NOMO-1 (cell line): ENCODE measurements around the gene RER1.

Experiments used
- DNase-seq, 2 experiments: peaks; one replicate each; lab custom pipeline; 2025; ENCODE audit not compliant: unreplicated experiment in 2 of 2; lab: John Stamatoyannopoulos, UW

The RER1 gene

GRCh38 chr1:2405588-2406295 is 14.1 kb downstream of the RER1 start:
- DNase-seq: no peak

DNA sequence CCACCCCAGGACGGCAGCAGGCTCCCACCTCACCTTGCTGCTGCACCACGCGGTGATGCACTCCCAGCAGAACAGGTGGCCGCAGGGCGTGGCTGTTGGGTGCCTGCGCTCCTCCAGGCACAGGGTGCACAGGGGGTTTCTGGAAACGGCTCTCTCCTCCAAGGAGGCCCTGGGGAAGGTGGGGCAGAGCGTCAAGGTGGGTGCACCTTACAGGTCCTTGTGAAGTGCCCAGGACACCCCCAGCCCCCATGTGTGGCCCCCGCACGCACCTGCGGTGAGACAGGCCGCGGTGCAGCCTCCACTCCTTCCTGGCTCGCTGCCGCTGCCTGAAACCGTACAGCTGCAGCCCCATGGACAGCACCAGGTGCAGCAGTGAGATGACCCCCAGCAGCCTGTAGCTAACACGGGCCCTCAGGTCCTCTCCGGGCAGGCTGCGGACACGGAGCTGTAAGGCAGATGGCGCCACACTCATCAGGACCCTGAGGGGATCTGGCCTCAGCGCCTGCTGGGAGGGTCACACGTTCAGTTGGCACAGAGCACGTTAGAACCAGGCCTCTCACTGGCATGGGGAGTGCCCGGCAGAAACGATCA is 14.9 kb downstream of the RER1 start:
- no peak for DNase-seq

DNA sequence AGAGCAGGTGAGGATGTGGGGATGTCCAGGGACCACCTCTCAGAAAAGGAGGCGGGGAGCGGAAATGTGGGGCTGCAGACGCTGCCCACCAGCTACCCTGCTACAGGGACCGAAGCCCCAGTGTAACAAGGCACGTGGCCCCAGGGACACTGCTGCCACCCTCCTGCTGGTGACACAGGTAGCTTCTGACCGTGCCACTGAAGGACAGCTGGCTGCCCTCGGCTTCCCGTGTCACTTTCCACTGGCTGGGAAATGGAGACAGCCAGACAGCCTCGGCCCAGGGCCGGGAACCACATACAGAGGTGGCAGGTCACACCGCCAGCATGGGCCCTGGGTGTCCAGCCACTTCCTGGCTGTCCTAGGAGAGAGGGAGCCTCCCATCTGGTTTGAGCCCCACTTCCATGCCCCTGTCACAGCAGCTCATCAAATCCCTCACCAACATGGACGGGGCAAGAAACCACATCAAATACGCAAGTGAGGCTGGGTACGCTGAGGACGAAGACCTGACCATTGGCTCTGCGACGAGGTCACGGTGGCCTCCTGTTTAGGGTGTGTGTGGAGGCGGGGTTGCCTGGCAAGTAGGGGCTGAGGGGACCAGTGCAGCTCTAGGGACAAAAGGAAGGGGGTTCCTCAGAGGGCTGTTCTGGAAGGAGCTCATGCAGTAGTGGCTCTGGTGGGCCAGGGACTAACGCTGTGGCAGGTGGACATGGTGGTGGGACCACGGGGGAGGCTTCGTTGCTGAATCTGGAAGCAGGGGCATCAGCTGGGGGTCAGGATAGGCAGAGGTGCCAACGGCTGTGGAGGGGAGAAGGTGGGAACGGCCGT is 15.7 kb downstream of the RER1 start:
- DNase-seq: no peak

DNA sequence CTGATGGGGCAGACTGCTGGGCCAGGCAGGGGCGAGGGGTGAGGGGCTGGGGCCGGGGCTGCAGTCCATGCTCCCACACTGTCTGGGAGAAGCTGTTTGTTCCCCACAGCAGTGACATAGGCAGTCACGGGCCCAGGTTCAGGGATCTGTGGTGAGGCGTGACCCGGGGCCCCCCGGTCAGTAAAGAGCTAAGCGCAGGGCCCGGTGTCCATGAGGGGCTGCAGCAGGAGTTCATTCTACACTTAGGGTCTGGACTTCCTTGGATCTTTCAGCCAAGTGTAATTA is 16.3 kb downstream of the RER1 start:
- no peak for DNase-seq

DNA sequence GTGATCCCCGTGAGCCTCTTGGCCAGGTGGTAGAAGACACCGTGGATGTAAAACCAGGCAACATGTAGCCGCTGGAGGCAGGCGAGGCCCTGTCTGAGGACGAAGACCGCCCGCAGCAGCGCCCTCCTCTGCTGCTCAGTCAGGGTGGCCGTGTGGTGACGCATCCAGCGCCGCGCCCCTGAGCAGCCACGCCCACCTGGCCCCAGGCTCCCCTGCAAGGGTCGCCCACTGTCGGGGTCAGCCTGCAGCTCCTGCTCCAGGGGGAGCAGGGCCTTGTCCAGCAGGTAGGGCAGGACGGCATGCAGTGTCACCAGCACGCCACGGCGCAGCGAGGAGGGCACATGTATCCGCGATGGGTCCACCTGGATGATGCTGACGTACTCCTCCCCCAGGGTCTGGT is 16.8 kb downstream of the RER1 start:
- DNase-seq: no peak

- DNase-seq: no peak
Measured at GRCh38 chr1:2408859-2409276, 17.2 kb downstream of the RER1 start.

- DNase-seq: no peak
Measured at GRCh38 chr1:2409745-2410144, 18.1 kb downstream of the RER1 start.

- DNase-seq: peak in 1 of 2 experiments; percentile 45
Measured at GRCh38 chr1:2411801-2412394, 20.3 kb downstream of the RER1 start.

- peak; percentile 89 to 96 for DNase-seq
Measured at GRCh38 chr1:2412395-2412772, 20.7 kb downstream of the RER1 start, which contains the start of gene PEX10. TSS of gene PEX10 (minus strand) at chr1:2412564. CDS start at chr1:2412502, 62 bp downstream.

- peak; percentile 59 to 74 for DNase-seq
Measured at GRCh38 chr1:2412773-2413494, 21.3 kb downstream of the RER1 start.

- no peak for DNase-seq
Measured at GRCh38 chr1:2413495-2414296, 22.1 kb downstream of the RER1 start.

DNA sequence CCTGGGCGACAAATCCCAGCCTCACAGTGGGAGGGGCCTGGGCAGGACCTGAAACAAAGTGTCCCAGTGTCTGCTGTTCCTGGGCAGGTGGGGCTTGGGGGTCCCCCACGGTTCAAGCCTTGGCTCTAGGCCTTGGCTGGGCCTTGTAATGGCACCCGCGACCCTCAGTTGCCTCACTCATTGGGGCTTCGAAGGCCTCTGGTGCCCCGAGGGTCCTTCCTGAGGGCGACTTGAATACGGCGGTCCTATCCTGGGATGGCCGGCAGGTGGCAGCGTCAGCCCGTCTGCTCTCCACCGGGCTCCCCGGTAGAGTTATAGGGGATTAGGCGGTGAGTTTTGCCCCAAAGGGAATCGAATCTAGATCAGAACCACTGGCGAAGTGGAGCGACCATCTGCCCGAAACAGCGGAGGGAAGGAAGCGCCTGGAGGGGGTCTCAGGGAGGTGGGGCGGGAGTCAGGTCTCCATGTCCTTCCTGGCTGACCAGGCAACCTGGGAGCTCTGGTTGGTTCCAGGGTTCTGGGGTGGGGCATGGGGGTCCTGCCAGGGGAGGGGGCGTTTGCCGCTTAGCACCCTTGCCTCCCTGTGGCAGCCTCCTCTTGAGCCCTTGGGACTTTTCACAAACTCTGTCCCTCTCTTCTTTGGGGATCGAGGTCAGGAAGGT is 22.8 kb downstream of the RER1 start:
- DNase-seq: peak; percentile 20 to 66

- no peak for DNase-seq
Measured at GRCh38 chr1:2415337-2415736, 23.7 kb downstream of the RER1 start.

- DNase-seq: no peak
Measured at GRCh38 chr1:2415801-2416208, 24.2 kb downstream of the RER1 start.

DNA sequence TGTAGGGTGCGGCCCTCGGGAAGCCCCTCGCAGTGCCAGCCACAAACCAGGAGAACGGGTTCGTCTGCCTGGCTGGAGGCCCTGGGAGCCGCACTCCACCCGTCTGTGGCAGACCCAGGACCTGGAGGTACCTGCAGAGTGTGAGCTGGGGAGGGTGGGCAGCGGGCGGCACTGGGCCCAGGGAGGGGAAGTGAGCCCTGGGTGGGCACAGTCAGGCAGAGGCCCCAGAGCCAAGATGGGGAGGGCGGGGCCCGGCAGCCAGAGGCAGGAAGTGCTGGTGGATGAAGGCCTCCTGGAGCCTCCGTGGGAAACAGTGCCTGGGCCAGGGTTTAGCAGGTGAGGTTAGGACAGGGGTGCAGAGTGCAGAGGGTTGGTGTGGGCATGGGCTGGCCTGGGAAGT is 24.8 kb downstream of the RER1 start:
- DNase-seq: no peak

DNA sequence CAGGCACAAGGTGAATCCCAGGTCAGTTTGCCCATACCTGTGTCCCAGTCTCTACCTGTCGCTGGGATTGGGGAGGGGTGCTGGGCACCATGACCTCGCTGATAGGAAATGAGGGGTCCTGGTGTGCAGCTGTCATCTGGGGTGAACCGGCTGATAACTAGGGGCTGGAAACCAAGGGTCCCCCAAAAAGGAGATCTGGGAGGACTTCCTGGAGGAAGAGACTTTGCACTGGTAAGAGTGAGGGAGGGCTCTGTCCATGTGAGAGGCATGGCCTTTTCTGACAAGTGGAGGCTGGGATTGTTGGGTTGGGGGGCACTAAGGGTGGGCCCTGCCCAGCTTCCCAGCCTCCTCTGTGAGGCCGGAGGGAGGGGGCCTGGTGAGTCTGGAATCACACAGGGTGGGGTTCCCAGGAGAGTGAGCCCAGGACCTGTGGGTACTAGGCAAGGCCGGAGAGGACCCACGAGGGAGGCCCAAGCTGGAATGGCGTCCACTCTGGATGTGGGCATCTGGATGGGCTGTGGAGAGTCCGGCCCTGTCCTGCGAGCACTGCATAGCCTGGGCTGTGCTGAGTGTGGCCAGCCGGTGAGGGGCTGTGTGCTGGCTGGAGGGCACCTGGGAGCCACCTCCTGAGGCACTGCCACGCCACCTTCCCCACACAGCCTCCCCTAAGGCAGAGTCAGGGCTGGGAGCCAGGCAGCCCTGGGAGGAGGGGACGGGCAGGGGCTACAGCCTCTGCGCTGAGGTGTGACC is 25.6 kb downstream of the RER1 start:
- no peak for DNase-seq

- no peak for DNase-seq
Measured at GRCh38 chr1:2417833-2418225, 26.2 kb downstream of the RER1 start.

DNA sequence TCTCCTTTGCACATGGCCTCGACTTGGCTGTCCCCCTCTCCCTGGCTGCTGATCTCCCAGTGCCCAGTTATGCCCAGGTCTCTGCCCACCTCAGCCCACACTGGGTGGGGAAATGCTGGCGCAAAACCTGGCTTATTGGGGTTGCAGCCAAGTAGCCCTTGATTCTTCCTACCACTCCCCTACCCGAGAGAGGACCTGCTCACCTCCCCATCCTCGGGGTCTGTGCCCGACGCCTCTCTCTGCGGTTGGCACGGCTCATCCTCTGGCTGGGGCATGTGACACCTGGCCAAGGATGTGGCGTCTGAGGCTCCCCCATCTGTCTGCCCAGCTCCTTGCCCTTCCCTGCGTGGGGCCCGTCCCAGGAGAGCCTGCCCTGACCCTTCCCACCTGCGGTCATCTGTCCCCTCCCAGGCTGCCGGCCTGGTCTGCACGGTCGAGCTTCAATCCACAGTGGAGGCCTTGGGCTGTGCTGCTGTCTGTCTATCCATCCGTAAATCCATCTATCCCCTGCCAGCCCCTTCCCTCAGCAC is 27.2 kb downstream of the RER1 start:
- no peak for DNase-seq

DNA sequence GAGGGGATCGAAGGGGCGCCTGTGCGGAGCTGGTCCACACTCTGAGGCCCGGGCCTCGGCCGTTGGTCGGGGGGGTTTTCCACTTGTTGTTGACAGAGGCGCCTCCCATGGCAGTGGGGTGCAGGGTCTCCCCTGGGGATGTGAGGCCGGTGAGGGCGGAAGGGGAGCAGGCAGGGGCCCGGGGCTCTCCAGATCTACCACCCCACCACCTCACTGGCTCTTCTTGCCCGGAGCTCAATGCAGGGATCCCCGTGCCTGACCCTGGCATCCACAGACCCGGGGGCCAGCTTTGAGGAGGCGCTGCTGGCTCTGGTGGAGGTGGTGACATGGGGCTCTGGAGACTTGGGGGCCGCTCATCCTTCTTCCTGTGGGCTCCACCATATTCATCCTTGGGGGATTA is 27.8 kb downstream of the RER1 start:
- DNase-seq: no peak
